GM18907 (cell line): Measurements from ENCODE around the gene HSCB.
"Not testable (repeated sequence)": the region's sequence is repeated elsewhere in the genome, so short reads cannot be mapped to it uniquely, and the experiment has no call there.

Experiments used
- ATAC-seq: cut with Tn5 transposase; IDR thresholded peaks from one replicate; pipeline ENCODE4 v1.9.1; 2021; ENCODE audit warnings: mild to moderate bottlenecking, moderate library complexity; ENCODE audit not compliant: unreplicated experiment

The HSCB gene

DNA sequence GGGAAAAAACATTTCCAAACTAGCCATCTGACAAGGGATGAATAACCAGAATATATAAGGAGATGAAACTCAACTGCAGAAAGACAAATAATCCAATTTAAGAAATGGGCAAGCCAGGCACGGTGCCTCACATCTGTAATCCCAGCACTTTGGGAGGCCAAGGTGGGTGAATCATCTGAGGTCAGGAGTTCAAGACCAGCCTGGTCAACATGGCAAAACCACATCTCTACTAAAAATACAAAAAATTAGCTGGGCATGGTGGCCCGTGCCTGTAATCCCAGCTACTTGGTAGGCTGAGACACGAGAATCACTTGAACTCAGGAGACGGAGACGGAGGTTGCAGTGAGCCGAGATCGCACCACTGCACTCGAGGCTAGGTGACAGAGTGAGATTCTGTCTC lies 3.0 kb upstream of the HSCB start:
- ATAC-seq, result not testable (repeated sequence)

DNA sequence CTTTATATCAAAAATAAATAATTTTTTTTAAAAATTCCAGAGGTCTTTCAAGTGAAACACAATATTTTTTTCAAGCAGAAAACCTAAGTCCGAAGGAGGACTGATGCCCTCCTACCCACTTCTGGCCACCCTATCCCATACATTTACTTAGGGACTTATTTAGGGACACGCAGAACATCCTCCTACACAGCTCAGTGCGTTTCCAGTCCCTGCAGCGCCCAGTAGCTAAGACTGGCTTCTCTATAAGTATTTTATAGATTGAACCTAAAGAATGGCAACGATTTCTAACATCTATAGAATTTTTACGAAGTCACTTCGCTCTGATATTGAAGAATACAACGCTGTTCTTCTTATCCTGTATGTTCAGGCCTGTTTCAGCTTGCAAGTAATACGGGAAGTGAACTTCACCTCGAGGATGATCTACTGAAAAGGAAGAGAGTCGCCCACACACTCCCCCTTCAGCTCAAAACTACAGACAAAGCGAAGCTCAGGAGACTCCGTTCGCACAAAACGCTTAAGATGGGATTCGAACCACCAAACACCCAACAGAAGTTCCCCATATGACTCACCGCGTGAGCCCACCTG lies 547 bp upstream of the HSCB start:
- ATAC-seq, result no peak

DNA sequence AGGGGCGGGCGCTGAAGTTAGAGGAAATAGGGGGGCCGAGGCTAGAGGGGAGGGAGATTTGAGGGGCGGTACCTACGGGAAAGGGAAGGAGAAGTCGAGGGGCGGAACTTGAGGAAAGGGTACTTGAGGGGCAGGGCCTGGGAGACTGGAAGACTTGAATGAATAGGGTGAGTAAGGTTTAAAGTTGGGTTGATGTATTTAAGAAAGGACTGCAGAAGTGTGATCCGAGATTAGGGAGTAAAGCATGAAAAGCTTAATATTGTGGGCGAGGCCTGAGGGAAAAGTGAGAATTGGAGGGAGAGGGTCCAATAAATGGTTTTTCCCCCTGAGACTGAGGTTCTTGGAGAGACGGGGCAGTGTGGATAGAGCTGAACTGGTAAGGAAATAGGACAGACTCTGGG lies 723 bp downstream of the HSCB start:
- no peak for ATAC-seq

DNA sequence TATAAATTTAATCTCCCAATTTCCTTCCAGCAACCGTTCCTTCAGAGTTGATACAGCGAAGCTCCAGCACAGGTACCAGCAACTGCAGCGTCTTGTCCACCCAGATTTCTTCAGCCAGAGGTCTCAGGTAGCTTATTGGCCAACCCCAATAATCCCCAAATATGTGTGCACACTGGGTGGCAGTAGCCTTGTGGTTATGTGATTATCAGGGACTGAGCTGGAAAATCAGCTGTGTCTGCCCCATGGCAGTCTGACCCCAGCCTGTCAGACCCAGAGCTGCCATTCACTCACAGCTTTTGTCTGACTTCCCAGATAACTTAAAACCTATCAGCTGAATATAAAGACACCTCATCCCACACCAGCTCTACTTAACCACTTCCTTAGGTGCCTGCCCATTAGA lies 2.0 kb downstream of the HSCB start:
- no peak for ATAC-seq

DNA sequence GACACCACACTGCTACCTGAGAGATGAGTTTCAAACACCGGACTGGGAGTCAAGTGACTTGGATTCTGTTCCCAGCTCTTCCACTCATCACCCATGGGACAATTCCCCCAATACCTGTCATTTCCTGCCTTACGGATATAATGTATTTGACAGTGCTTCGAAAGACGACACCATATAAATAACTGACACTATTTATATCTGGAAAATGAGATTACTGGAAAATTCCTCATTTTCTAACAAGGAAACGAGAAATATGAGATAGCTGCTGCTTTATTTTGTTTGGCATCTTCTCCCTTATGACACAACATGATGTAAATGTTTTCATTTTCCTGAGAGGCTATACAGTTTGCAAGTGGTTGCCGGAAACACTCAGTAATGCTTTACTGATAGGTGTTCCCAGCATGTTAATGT lies 8.6 kb downstream of the HSCB start:
- ATAC-seq, result no peak

DNA sequence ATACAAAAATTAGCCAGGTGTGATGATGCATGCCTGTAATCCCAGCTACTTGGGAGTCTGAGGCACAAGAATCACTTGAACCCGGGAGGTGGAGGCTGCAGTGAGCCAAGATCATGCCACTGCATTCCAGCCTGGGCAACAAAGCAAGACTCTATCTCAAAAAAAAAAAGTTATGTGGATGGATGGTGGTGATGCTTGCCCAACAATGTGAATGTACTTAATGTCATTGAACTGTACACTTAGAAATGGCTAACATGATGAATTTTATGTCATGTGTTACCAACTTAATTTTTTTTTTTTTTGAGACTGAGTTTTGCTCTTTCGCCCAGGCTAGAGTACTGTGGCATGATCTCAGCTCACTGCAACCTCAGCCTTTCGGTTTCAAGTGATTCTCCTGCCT lies 12.7 kb downstream of the HSCB start:
- ATAC-seq, result not testable (repeated sequence)

DNA sequence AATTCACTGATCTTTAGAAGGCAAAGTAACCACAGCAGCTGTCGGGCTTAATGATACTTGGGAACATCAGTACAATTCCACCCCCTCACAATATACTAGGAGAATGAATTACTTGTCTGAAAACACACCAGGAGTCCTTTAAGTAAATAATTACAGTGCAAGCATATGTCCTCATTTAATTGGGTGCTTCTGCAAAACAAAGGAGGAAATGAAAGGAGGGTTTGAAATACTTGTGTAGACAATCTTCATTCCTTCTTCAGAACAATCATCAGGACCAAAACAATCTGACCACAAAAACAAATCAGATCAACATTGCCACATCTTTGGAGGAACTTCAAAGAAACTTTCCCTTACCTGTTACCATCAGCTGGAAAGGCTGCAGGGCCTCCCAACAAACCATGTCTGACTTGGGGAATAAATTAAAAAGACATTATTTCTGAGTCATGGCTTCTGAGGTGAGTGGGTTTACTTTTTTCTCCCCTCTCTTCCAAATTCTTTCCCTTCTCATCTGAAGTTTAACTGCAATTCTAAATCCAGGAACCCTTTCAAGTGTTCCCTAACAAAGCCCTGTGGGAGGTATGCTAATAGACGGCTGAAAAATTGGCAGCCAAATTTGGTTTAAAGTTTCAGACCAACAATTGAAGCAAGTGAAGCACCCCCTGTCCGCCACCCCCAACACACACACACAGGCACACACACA lies 18.2 kb downstream of the HSCB start:
- no peak for ATAC-seq

DNA sequence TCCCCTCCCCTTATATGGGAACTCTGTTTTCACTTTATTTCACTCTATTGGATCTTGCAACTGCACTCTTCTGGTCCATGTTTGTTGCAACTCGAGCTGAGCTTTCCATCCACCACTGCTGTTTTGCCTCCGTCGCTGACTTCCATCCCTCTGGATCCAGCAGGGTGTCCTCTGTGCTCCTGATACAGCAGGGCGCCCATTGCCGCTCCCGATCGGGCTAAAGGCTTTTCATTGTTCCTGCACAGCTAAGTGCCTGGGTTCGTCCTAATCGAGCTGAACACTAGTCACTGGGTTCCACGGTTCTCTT lies 19.6 kb downstream of the HSCB start:
- ATAC-seq, result no peak

DNA sequence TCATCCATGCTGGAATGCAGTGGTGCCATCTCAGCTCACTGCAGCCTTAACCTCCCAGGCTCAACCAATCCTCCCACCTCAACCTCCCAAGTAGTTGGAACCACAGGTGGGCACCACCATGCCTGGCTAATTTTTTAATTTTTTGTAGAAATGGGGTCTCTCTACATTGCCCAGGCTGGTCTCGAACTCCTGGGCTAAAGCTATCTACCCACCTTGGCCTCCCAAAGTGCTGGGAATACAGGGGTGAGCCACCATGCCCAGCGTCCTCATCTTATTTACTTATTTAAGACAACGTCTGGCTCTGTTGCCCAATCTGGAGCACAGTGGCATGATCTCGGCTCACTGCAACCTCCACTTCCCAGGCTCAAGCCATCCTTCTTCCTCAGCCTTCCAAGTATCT lies 20.2 kb downstream of the HSCB start:
- not testable (repeated sequence) for ATAC-seq

DNA sequence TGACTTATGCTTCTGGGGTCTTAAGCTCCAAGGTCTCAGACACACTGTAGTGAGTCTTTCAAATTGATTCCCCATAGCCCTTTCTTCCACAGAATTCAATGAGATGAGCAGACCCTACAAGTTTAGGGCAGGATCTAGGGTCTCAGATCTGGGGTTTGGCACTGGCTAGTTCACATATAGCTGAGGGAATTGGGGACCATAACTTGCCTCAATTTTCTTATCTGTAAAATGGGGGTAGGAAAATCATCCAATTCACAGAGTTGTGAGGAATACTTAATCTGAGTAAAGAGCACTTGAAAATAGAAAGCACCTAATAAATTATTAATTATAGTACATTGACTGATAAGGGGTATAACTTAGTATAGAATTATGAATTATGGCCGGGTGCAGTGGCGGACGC lies 24.8 kb downstream of the HSCB start:
- no peak for ATAC-seq

DNA sequence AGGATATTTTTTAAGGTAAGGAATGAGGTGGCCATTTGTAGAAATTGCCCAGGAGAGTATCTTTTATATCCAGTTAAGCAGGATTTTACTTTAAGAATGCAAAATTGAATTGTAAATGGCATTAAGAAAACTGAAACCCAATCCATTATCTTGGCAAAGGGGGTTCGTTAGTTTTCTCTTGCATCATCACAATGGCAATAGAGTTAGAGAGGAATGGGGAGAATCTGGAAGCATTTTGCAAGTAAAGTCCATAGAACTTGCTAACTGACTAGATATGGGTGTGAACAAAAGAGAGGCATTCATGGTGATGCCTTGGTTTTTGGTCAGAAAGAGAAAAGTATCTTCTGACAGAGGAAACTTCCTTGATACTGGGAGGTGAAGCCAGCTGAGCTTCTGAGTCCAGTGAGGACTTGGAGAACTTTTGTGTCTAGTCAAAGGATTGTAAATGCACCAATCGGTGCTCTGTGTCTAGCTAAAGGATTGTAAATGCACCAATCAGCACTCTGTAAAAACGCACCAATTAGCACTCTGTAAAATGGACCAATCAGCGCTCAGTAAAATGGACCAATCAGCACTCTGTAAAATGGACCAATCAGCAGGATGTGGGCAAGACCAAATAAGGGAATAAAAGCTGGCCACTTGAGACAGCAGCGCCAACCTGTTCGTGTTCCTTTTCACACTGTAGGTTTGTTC lies 27.0 kb downstream of the HSCB start:
- no peak for ATAC-seq

DNA sequence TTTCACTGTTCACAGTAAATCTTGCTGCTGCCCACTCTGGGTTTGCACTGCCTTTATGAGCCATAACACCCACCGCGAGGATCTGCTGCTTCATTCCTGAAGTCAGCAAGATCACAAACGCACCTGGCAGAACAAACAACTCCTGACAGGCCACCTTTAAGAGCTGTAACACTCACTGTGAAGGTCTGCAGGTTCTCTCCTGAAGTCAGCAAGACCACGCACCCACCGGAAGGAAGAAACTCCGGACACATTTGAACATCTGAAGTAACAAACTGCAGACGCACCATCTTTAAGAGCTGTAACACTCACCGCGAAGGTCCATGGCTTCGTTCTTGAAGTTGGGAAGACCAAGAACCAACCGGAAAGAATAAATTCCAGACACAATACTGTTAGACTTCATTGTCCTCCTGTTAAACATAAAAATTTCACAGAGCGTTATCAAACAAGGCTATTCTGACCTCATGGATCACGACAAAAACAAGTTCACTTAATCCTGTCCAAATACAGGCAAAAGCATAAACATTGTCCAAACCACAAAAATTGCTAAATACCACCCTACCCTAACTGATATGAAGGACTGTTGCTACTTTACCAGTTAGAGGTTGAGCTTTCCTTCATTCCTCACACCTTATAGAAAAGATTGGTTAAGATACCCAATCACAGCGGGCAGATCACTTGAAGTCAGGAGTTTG lies 27.7 kb downstream of the HSCB start:
- no peak for ATAC-seq

DNA sequence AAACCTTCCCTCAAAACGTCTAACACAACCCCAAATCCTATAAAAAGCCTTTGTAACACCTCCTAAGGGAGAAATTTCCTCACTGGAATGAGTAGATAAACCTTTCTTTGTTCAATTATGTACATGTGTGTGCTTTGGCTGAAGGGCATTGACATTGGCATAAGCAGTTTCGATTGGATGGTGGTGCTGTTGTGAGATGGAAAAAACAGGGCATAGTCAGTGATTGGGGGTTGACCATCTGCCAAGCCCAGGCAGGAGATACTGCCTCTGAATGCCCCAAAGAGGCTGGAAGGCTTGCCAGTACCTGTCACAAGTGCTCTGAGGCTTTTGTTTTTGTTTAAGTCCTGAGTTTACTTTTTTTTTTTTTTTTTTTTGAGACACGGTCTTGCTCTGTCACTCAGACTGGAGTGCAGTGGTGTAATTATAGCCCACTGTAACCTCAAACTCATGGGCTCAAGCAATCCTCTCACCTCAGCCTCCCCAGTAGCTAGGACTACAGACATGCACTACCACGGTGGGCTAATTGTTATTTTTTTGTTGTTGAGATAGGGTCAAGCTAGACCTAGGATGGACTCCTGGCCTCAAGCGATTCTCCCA lies 29.5 kb downstream of the HSCB start:
- ATAC-seq, result no peak

DNA sequence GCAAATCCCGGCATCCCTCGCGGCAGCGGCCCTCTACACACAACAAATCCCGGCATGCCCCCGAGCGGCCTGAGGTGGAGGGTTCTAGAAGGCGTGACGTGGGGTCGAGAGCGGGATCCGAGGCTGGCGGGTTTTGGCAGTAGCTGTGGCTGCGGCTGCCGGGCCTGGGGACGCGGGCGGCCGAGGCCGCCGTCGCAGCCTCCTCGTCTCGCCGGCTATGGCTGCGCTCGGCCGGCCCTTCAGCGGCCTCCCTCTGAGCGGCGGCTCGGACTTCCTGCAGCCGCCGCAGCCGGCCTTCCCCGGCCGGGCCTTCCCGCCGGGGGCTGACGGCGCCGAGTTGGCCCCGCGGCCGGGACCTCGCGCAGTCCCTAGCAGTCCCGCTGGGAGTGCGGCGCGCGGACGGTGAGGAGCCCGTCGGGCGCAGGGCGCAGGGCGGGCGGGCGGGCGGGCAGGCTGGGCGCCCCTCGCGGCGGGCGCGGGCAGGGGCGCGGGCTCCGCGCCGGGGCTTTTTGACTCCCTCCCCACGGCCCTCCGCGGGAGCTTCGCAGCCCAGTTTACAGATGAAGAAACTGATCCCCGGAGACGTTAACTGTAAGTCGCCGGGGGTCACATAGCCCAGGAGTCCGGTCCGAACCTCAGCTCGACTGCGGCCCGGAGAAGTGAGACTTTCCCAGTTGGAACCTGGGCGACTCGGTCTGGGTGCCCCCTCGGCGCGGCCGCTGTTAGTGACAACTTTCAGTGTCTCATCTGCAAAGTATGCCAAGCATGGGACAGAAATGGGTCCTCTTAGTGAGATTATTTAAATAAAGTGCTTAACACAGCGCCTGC lies 31.0 kb downstream of the HSCB start, which contains the start of gene CCDC117:
Gene CCDC117, plus strand, starts transcription at position 63 of the 828 bp plus-strand sequence. Its CDS starts 155 bp downstream, at position 218.
- ATAC-seq, result peak; percentile 88

DNA sequence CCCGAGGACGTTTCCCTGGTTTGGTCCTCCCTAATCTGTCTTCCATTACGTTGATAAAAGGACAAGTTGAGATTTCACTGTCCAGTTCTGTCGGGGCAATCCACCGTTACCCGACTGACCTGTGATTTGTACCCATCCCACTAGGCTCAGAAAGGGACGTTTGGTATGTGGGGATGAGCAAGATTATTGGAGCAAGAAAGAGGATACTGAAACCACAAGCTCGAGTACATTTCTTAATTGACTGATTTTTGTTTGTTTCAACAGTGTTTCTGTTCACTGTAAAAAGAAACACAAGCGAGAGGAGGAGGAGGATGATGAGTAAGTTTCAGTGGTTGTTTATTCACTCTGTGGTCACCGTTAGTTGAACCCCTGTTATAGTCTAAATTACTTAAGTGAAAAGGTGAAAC lies 31.6 kb downstream of the HSCB start:
- ATAC-seq, result peak; percentile 25

DNA sequence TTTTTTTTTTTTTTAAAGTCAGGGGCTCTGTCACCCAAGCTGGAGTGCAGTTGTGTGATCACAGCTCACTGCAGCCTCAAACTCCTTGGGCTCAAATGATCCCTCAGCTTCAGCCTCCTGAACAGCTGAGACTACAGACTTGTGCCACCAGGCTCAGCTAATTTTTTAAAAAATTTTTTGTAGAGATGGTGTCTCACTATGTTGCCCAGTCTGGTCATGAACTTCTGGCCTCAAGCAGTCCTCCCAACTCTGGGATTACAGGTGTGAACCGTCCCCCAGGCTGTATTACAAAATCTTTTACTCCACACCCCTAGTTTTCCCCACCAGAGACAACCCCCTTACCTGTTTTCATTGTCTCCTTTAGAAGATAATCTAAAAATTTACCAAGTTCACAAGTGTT lies 32.5 kb downstream of the HSCB start:
- no peak for ATAC-seq

DNA sequence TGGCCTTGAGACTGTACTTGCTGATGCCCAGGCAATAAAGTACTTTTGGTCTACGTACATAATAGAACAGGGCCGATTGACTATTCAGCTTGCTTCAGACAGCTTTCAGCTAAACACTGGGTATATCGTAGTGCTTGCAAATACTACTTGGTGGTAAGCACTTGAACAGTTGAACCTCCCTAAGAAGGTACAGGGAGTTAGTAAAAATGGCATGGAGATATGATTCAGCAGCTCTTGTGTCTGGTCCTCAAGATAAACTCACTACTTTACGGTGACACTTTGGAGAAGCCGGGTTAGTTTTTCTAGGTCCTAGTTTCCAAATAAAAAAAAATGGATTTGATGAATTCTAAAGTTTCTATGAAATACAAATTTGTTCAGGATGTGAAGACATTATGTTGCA lies 38.0 kb downstream of the HSCB start:
- ATAC-seq, result no peak

DNA sequence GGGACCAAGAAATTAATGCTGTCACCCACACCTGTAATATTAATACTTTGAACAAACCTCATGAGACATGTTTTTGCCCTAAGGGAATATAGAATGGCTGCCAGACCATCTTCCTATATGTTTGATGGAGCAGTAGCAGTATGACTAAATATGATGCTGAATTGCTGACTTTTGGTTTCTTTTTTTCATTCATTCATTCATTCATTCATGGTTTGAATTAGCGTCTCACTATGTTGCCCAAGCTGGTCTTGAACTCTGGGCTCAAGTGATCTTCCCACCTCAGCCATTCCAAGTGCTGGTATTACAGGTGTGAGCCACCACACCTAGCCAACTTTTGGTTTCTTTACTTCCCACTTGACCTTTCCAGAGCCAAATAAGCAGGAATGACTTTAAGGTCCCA lies 38.5 kb downstream of the HSCB start:
- ATAC-seq, result no peak

DNA sequence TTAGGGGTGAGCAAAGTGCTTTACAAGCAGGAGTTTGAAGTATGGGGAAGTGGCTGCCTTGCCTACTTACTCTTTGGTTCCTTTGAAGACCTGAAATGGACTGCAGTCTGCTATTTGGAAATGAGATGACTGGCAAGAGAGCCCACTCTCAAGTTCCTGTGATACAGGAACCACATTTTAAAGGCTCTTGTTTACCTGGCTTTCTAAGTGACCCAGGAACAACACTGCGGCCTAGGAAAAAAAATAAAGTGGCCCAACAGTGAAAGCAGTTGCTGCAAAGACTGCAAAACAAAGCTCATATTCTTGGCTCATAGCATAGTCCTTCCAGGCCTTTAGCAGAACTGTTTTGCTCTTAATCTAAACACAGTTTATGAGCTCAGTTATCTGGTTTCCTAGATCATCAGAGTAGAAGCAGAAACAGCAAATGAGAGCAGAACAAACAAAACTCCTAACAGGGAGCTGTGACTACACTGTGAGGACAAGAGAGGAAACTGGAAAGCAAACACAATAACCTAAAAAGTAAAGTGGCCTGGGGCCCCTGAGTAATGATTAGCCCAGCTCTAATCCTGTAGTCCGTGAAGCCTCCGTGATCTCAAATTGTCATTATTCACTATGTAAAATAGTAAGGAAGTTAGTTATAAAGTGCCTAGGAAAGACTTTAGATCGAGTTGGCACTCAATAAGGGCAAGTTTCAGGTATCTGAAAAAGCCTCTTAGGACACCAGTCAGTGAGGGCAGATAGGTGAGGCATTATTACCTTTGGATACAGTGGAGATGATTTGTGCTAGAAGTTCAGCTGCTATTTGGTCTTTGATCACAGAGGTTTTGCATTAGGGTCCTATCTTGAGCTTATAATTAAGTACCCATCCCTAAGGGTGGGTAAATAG lies 42.2 kb downstream of the HSCB start:
- ATAC-seq, result no peak

DNA sequence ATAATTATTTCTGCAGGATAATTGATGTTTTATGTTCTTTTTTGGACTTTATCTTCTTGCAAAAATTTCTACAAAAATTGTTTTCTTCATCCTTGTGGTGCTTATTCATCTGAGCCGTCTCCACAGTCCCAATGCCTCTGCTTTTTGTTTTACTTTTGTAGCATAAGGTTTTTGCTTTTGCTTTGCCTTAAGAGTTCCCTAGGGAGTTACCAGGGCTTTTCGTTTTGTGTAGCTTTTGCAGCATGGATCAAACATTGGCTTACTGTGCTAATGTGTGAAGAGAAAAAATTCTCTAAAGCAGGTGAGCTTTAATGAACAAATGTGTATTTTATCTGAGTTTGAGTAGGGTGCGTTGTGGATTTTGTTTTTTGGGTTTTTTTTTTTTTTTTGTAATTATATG lies 46.8 kb downstream of the HSCB start:
- ATAC-seq, result no peak
